Loucy (cell line): ENCODE measurements around the gene CYB5R3.

ENCODE experiments used
- EZH2phosphoT487 ChIP-seq: fragments of 200-600 bp; IDR thresholded peaks from 2 replicates; pipeline ENCODE4 v1.6.1; 2018; ENCODE audit warnings: antibody characterized with exemption, mild to moderate bottlenecking, moderate library complexity, borderline replicate concordance
- TF ChIP-seq, protein P1 (sequence below): fragments of 200-600 bp; sonication (generic); conservative IDR thresholded peaks from 2 replicates; pipeline ENCODE4 v1.5.1; 2014; ENCODE audit warnings: mild to moderate bottlenecking, antibody characterized with exemption, low read length

DNA sequence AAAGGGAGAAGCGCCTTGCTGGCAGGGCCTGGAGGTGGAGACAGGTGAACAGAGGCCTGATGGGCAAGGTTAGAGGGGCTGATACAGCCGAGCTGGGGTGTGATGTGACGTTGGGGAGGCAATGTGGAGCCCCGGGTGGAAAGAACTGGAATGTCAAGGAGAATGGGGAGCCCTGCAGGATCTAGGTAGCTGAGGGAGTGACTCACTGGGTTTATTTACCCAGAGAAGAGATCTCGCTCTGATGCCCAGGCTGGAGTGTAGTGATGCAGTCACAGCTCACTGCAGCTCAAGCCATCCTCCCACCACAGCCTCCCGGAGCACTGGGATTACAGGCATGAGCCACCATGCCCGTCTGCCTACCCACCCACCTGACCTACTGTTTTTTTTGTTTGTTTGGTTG lies 1.9 kb upstream of the CYB5R3 start:
- TF ChIP-seq, protein P1, sequence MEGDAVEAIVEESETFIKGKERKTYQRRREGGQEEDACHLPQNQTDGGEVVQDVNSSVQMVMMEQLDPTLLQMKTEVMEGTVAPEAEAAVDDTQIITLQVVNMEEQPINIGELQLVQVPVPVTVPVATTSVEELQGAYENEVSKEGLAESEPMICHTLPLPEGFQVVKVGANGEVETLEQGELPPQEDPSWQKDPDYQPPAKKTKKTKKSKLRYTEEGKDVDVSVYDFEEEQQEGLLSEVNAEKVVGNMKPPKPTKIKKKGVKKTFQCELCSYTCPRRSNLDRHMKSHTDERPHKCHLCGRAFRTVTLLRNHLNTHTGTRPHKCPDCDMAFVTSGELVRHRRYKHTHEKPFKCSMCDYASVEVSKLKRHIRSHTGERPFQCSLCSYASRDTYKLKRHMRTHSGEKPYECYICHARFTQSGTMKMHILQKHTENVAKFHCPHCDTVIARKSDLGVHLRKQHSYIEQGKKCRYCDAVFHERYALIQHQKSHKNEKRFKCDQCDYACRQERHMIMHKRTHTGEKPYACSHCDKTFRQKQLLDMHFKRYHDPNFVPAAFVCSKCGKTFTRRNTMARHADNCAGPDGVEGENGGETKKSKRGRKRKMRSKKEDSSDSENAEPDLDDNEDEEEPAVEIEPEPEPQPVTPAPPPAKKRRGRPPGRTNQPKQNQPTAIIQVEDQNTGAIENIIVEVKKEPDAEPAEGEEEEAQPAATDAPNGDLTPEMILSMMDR: no peak
- no peak for TF ChIP-seq EZH2phosphoT487
